ENCODE measurements around the gene CEACAM1. TPM values are rescaled to one million over a fixed set of nuclear protein-coding genes. Genes with fewer than 3 reads are reported as not detected.

Gene CEACAM1
- total and polyA plus RNA-seq, 2 of the 13 experiments (the other 11 are each of a cell fraction or from before 2014, with no cell fraction given): 13.5 to 332 TPM

DNA sequence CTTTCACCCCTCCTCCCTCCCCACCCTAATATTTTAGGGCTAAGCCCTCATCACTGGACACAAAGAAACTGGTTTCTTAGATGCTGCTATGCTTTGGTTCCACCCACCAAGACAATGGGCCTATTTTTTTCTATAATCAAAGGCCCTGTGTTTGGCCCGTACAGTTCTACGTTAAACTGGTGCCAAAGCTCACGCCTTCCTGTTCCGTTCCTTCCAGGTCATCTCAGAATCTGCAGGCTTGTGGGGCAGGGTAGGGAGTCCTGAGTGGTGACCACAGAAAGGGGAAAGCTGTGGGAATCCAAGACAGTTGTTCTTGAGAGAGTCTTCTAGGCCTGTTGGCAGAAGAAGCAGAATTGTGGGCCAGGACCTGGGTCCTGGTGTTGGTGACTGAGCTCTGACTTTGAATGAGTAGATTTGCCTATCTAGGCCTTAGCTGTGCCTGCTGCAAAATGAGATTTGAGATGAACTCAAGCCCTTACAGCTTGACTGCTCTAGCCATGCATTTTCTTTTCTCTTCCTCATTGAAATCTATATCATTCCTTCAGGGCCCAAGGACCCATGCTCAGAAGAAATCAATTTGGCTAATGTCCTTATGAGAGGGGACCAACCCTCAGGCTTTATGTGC is 66.5 kb downstream of the CEACAM1 start (continued):
- no peak for TF ChIP-seq ZNF343 (CRISPR knock-in tag; IDR thresholded peaks at IDR 0.05)
- no peak for TF ChIP-seq AKAP8 (CRISPR knock-in tag; IDR thresholded peaks at IDR 0.05)
- TF ChIP-seq MLLT10 (CRISPR knock-in tag; IDR thresholded peaks at IDR 0.05): no peak
- no peak for TF ChIP-seq SOX13 (IDR thresholded peaks at IDR 0.05)
- TF ChIP-seq SOX13 (CRISPR knock-in tag; conservative IDR thresholded peaks at IDR 0.05 in 1 of 2, IDR thresholded peaks at IDR 0.05 in 1 of 2): peak in 1 of 2 experiments; percentile 83; a peak in 2 of 4 replicates
- no peak for TF ChIP-seq ZNF709 (CRISPR knock-in tag; IDR thresholded peaks at IDR 0.05)
- no peak for TF ChIP-seq ZNF331 (CRISPR knock-in tag; IDR thresholded peaks at IDR 0.05)
- TF ChIP-seq SOX5 (CRISPR knock-in tag; IDR thresholded peaks at IDR 0.05; ENCODE audit: borderline replicate concordance): peak; percentile 63; the same call in 1 of the 2 replicates
- TF ChIP-seq TBX2 (CRISPR knock-in tag; IDR thresholded peaks at IDR 0.05; ENCODE audit: borderline replicate concordance): peak; percentile 31; the same call in 1 of the 2 replicates
- TF ChIP-seq, protein P1, sequence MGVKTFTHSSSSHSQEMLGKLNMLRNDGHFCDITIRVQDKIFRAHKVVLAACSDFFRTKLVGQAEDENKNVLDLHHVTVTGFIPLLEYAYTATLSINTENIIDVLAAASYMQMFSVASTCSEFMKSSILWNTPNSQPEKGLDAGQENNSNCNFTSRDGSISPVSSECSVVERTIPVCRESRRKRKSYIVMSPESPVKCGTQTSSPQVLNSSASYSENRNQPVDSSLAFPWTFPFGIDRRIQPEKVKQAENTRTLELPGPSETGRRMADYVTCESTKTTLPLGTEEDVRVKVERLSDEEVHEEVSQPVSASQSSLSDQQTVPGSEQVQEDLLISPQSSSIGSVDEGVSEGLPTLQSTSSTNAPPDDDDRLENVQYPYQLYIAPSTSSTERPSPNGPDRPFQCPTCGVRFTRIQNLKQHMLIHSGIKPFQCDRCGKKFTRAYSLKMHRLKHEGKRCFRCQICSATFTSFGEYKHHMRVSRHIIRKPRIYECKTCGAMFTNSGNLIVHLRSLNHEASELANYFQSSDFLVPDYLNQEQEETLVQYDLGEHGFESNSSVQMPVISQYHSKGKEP (CRISPR knock-in tag; IDR thresholded peaks at IDR 0.05): no peak
- TF ChIP-seq SAP130 (CRISPR knock-in tag; IDR thresholded peaks at IDR 0.05; ENCODE audit: low read depth): peak; percentile 17; the same call in 1 of the 2 replicates
- TF ChIP-seq SUZ12 (IDR thresholded peaks at IDR 0.05; ENCODE audit: low read depth, low read length): no peak
- TF ChIP-seq, protein P2, sequence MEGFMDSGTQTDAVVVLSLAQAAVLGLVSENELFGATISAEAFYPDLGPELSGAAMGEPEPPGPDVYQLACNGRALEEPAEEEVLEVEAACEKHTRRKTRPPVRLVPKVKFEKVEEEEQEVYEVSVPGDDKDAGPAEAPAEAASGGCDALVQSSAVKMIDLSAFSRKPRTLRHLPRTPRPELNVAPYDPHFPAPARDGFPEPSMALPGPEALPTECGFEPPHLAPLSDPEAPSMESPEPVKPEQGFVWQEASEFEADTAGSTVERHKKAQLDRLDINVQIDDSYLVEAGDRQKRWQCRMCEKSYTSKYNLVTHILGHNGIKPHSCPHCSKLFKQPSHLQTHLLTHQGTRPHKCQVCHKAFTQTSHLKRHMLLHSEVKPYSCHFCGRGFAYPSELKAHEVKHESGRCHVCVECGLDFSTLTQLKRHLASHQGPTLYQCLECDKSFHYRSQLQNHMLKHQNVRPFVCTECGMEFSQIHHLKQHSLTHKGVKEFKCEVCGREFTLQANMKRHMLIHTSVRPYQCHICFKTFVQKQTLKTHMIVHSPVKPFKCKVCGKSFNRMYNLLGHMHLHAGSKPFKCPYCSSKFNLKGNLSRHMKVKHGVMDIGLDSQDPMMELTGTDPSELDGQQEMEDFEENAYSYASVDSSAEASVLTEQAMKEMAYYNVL (CRISPR knock-in tag; IDR thresholded peaks at IDR 0.05; ENCODE audit: borderline replicate concordance): no peak
- TF ChIP-seq PHF8 (CRISPR knock-in tag; IDR thresholded peaks at IDR 0.05): 0 out of 2 replicates have a peak, but pooled peaks have one; percentile 19
- no peak for TF ChIP-seq ZNF615 (CRISPR knock-in tag; IDR thresholded peaks at IDR 0.05; ENCODE audit: borderline replicate concordance)
- no peak for TF ChIP-seq GTF2F1 (IDR thresholded peaks at IDR 0.05; ENCODE audit: low read length)
- TF ChIP-seq ZFP62 (CRISPR knock-in tag; IDR thresholded peaks at IDR 0.05): no peak
- no peak for TF ChIP-seq STAT5B (CRISPR knock-in tag; IDR thresholded peaks at IDR 0.05)
- TF ChIP-seq HNF4A (CRISPR knock-in tag; IDR thresholded peaks at IDR 0.05): peak; percentile 10
- TF ChIP-seq ZSCAN20 (CRISPR knock-in tag; IDR thresholded peaks at IDR 0.05; ENCODE audit: borderline replicate concordance): no peak
- TF ChIP-seq EP300 (IDR thresholded peaks at IDR 0.05; ENCODE audit: low read depth in 2 of 2, low read length in 2 of 2): no peak
- no peak for TF ChIP-seq EP300 (CRISPR knock-in tag; IDR thresholded peaks at IDR 0.05; ENCODE audit: borderline replicate concordance)
- no peak for TF ChIP-seq RXRA (CRISPR knock-in tag; IDR thresholded peaks at IDR 0.05)
- TF ChIP-seq, protein P3, sequence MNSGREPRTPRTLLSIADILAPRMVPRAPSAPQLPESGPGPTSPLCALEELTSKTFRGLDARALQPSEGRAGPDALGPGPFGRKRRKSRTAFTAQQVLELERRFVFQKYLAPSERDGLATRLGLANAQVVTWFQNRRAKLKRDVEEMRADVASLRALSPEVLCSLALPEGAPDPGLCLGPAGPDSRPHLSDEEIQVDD (CRISPR knock-in tag; IDR thresholded peaks at IDR 0.05; ENCODE audit: borderline replicate concordance): no peak
- TF ChIP-seq, protein P4, sequence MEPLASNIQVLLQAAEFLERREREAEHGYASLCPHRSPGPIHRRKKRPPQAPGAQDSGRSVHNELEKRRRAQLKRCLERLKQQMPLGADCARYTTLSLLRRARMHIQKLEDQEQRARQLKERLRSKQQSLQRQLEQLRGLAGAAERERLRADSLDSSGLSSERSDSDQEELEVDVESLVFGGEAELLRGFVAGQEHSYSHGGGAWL (CRISPR knock-in tag; IDR thresholded peaks at IDR 0.05): no peak
- no peak for TF ChIP-seq PHF21A (CRISPR knock-in tag; IDR thresholded peaks at IDR 0.05)
- TF ChIP-seq ZNF224 (CRISPR knock-in tag; IDR thresholded peaks at IDR 0.05): no peak
- no peak for TF ChIP-seq ZNF552 (CRISPR knock-in tag; IDR thresholded peaks at IDR 0.05; ENCODE audit: borderline replicate concordance)
- no peak for TF ChIP-seq CEBPB (IDR thresholded peaks at IDR 0.05; ENCODE audit: borderline replicate concordance, low read depth, low read length)

All from HepG2 (cell line).